ENCODE results near the gene SCG5. TPM values are rescaled to one million over a fixed set of nuclear protein-coding genes. Genes with fewer than 3 reads are reported as not detected.
"Not testable (repeated sequence)": the region's sequence is repeated elsewhere in the genome, so short reads cannot be mapped to it uniquely, and the experiment has no call there.

SCG5 gene, protein sequence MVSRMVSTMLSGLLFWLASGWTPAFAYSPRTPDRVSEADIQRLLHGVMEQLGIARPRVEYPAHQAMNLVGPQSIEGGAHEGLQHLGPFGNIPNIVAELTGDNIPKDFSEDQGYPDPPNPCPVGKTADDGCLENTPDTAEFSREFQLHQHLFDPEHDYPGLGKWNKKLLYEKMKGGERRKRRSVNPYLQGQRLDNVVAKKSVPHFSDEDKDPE
- 1 to 10 TPM in 1 of 2 donors, under 1 TPM in 1; 0.77 to 4.9 TPM for total RNA-seq
- polyA plus RNA-seq = 1 to 10 TPM in 1 of 2 donors, under 1 TPM in 1; 0.82 to 1.1 TPM
- long read RNA-seq, donor 1, partial matches to known transcripts = 0 of 4 reads
- long read RNA-seq, donor 1, other reads (novel, unspliced or antisense) = 0 of 4 reads
- long read RNA-seq, donor 2, partial matches to known transcripts = 0 of 3 reads
- long read RNA-seq, donor 2, other reads (novel, unspliced or antisense) = 0 of 3 reads
- long read RNA-seq, donor 3, partial matches to known transcripts = 0 of 1 reads
- long read RNA-seq, donor 3, other reads (novel, unspliced or antisense) = 0 of 1 reads
- long read RNA-seq, donor 4, partial matches to known transcripts = 0 of 4 reads
- long read RNA-seq, donor 4, other reads (novel, unspliced or antisense) = 0 of 4 reads
- long read RNA-seq, donor 5, partial matches to known transcripts = 0 of 6 reads
- long read RNA-seq, donor 5, other reads (novel, unspliced or antisense) = 0 of 6 reads

- H3K36me3 ChIP-seq (ENCODE audit: control insufficient read depth in 4 of 4, insufficient read depth in 4 of 4, low read length in 4 of 4) = peaks cover 0 to 7% (median under 1%) of the 10 kb centered on the region in 4 donors
- 21 to 24% methylated on average over 22 of the region's 22 CpGs for WGBS, 2 donors
- DNase-seq (peak; percentile 53 to 71 (median 58)), ATAC-seq (ENCODE audit: insufficient read depth, low FRiP score) (no peak)
- TF ChIP-seq, protein P1, sequence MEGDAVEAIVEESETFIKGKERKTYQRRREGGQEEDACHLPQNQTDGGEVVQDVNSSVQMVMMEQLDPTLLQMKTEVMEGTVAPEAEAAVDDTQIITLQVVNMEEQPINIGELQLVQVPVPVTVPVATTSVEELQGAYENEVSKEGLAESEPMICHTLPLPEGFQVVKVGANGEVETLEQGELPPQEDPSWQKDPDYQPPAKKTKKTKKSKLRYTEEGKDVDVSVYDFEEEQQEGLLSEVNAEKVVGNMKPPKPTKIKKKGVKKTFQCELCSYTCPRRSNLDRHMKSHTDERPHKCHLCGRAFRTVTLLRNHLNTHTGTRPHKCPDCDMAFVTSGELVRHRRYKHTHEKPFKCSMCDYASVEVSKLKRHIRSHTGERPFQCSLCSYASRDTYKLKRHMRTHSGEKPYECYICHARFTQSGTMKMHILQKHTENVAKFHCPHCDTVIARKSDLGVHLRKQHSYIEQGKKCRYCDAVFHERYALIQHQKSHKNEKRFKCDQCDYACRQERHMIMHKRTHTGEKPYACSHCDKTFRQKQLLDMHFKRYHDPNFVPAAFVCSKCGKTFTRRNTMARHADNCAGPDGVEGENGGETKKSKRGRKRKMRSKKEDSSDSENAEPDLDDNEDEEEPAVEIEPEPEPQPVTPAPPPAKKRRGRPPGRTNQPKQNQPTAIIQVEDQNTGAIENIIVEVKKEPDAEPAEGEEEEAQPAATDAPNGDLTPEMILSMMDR (IDR thresholded peaks at IDR 0.05; ENCODE audit: control extremely low read depth, extremely low read depth) = no peak
- no peak within 1 kb of the TSS for H3K27ac ChIP-seq (ENCODE audit: low read depth in 1 of 2, low read length in 1 of 2)
- H3K27me3 ChIP-seq (ENCODE audit: control insufficient read depth in 3 of 3, insufficient read depth in 3 of 3, low read length in 2 of 3) = no peaks in the 10 kb centered on the region
- H3K4me1 ChIP-seq (ENCODE audit: control insufficient read depth in 5 of 5, insufficient read depth in 5 of 5, low read length in 5 of 5) = peaks cover 0 to 5% (median 0%) of the 10 kb centered on the region in 5 donors
- H3K4me3 ChIP-seq = no peak within 1 kb of the TSS
- H3K9ac ChIP-seq (ENCODE audit: insufficient read depth in 1 of 2, low read length in 2 of 2) = peak within 1 kb of the TSS; percentile 50 to 71
- H3K9me3 ChIP-seq (ENCODE audit: control insufficient read depth in 4 of 4, insufficient read depth in 3 of 4, low read length in 3 of 4) = peaks cover 0 to 1% (median 0%) of the 10 kb centered on the region in 4 donors
These were observed at the start of gene SCG5 for GRCh38 chr15:32641517-32642059. Gene SCG5, plus strand, starts transcription at chr15:32641710. Its CDS starts 1,883 bp downstream, at chr15:32643593.

DNA sequence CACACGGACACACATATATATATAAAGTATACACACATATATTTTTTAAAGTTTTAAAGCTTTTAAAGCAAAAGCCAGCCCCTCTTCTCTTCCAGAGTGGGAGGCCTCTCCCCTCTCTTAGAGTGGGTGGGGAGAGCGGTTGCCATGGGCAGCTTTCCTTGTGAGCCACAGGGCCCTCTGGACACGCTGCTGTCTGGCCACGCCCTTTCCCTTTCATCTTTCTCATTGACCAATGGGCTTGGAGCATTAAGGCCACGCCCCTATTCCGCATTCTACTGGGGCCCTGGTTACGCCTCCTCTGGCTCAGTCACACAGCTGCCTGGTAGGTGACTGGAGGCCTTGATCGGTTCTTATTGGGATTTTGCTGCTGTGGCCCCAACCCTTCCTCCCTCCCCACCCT, 48.4 kb upstream of the SCG5 start, which contains the start of gene GOLGA8N:
GOLGA8N (plus strand) TSS at position 306 of the 400 bp plus-strand sequence.
- not testable (repeated sequence) for ATAC-seq (ENCODE audit: insufficient read depth, low FRiP score); H3K27ac ChIP-seq (ENCODE audit: low read depth in 1 of 2, low read length in 1 of 2); H3K36me3 ChIP-seq (ENCODE audit: control insufficient read depth in 4 of 4, insufficient read depth in 4 of 4, low read length in 4 of 4); H3K9ac ChIP-seq (ENCODE audit: insufficient read depth in 1 of 2, low read length in 2 of 2); H3K9me3 ChIP-seq (ENCODE audit: control insufficient read depth in 4 of 4, insufficient read depth in 3 of 4, low read length in 3 of 4); H3K4me1 ChIP-seq (ENCODE audit: control insufficient read depth in 5 of 5, insufficient read depth in 5 of 5, low read length in 5 of 5); H3K27me3 ChIP-seq (ENCODE audit: control insufficient read depth in 3 of 3, insufficient read depth in 3 of 3, low read length in 2 of 3); H3K4me3 ChIP-seq; DNase-seq
- 86 to 100% methylated on average over 1 to 5 of the region's 8 CpGs for WGBS, 2 donors

DNA sequence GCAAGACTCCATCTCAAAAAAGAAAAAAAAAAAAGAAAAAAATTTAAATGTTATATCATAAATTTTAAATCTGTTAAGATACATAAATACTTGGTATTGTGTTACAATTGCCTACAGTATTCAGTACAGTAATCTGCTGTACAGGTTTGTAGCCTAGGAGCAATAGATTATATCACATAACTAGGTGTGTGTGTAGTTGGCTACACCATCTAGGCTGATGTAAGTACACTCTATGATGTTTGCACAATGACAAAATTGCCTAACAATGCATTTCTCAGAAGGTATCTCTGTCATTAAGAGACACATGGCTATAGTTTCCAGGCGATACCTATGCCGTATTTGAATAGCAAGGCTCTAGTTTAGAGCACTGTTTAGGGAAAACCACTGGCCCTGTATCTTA, 32.0 kb upstream of the SCG5 start:
- WGBS, 2 donors = 77 to 79% methylated on average over 2 of the region's 2 CpGs
- H3K27ac ChIP-seq (ENCODE audit: low read depth in 1 of 2, low read length in 1 of 2) = not testable (repeated sequence)

GRCh38 chr15:32610719-32611118, 30.8 kb upstream of the SCG5 start:
- H3K9me3 ChIP-seq (ENCODE audit: control insufficient read depth in 4 of 4, insufficient read depth in 3 of 4, low read length in 3 of 4); H3K4me3 ChIP-seq; H3K27ac ChIP-seq (ENCODE audit: low read depth in 1 of 2, low read length in 1 of 2); H3K36me3 ChIP-seq (ENCODE audit: control insufficient read depth in 4 of 4, insufficient read depth in 4 of 4, low read length in 4 of 4); ATAC-seq (ENCODE audit: insufficient read depth, low FRiP score); H3K4me1 ChIP-seq (ENCODE audit: control insufficient read depth in 5 of 5, insufficient read depth in 5 of 5, low read length in 5 of 5); H3K27me3 ChIP-seq (ENCODE audit: control insufficient read depth in 3 of 3, insufficient read depth in 3 of 3, low read length in 2 of 3); H3K9ac ChIP-seq (ENCODE audit: insufficient read depth in 1 of 2, low read length in 2 of 2): not testable (repeated sequence)
- 2 to 3% methylated on average over 2 of the region's 3 CpGs for WGBS, 2 donors
- peak in 2 of 3 donors; percentile 52 to 56 for DNase-seq

More for the DNA sequence above, 32.0 kb upstream of the SCG5 start:
- H3K4me3 ChIP-seq; H3K36me3 ChIP-seq (ENCODE audit: control insufficient read depth in 4 of 4, insufficient read depth in 4 of 4, low read length in 4 of 4); ATAC-seq (ENCODE audit: insufficient read depth, low FRiP score); H3K9ac ChIP-seq (ENCODE audit: insufficient read depth in 1 of 2, low read length in 2 of 2); H3K4me1 ChIP-seq (ENCODE audit: control insufficient read depth in 5 of 5, insufficient read depth in 5 of 5, low read length in 5 of 5); H3K27me3 ChIP-seq (ENCODE audit: control insufficient read depth in 3 of 3, insufficient read depth in 3 of 3, low read length in 2 of 3); DNase-seq; H3K9me3 ChIP-seq (ENCODE audit: control insufficient read depth in 4 of 4, insufficient read depth in 3 of 4, low read length in 3 of 4): not testable (repeated sequence)

GRCh38 chr15:32614712-32615050, 26.8 kb upstream of the SCG5 start:
- not testable (repeated sequence) for DNase-seq

DNA sequence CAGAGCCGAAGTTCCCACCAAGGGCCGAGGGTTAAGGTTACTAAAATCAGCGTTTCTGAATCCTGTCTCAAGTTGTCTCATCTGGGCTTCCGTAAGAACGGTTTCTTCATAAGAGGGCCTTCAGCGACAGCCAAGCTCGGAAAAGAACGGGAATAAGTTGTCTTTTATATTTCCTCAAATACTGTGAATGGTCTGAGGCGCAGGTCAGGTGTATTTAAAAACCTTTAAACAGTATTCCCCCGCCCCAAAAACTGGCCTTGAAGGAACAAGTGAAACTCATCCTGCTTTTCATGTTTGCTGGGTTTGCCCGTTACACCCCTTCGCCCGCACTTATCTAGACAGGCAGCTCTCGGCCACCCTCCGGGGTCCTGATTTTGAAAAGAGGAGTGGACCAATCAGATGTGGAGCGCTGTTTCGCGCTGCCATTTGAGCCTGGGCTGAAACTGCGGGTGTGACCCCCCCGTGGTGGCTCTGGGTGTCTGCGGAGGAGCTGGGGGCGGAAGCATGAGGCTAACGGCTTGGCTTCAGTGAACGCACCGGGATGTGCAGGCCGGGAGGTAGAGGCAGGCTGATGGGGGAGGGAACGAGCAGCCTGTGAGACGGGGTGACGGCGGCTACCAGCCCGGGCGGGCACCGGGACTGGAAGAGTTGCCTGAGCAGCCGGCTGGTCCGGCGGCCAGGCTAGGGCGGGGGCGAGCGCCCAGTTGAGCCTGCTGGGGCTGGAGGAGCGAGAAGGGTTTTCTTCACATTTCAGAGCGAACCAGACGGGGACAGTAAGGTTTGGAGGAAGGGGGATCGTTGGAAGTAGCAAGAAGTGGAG, 26.2 kb upstream of the SCG5 start, which contains the start of gene ARHGAP11A:
ARHGAP11A (plus strand) TSS at position 454 of the 820 bp plus-strand sequence. CDS start 708 bp downstream, outside the sequence.
- peak; percentile 89 to 94 (median 91) for DNase-seq
- 0 to 1% methylated on average over 23 to 31 of the region's 43 CpGs for WGBS, 2 donors
- not testable (repeated sequence) for H3K9me3 ChIP-seq (ENCODE audit: control insufficient read depth in 4 of 4, insufficient read depth in 3 of 4, low read length in 3 of 4); H3K36me3 ChIP-seq (ENCODE audit: control insufficient read depth in 4 of 4, insufficient read depth in 4 of 4, low read length in 4 of 4); H3K4me1 ChIP-seq (ENCODE audit: control insufficient read depth in 5 of 5, insufficient read depth in 5 of 5, low read length in 5 of 5); H3K27me3 ChIP-seq (ENCODE audit: control insufficient read depth in 3 of 3, insufficient read depth in 3 of 3, low read length in 2 of 3)
- Histone ChIP-seq H3K4me3 (peak within 1 kb of the TSS; percentile 44), H3K9ac (ENCODE audit: insufficient read depth in 1 of 2, low read length in 2 of 2) (peak within 1 kb of the TSS; percentile 37 to 65), H3K27ac (ENCODE audit: low read depth in 1 of 2, low read length in 1 of 2) (peak within 1 kb of the TSS; percentile 70 to 80)
- peak; percentile 95 for ATAC-seq (ENCODE audit: insufficient read depth, low FRiP score)

More at GRCh38 chr15:32614712-32615050, 26.8 kb upstream of the SCG5 start:
- not testable (repeated sequence) for H3K27me3 ChIP-seq (ENCODE audit: control insufficient read depth in 3 of 3, insufficient read depth in 3 of 3, low read length in 2 of 3); H3K36me3 ChIP-seq (ENCODE audit: control insufficient read depth in 4 of 4, insufficient read depth in 4 of 4, low read length in 4 of 4); H3K9me3 ChIP-seq (ENCODE audit: control insufficient read depth in 4 of 4, insufficient read depth in 3 of 4, low read length in 3 of 4); H3K4me1 ChIP-seq (ENCODE audit: control insufficient read depth in 5 of 5, insufficient read depth in 5 of 5, low read length in 5 of 5); H3K4me3 ChIP-seq
- Histone ChIP-seq H3K27ac (ENCODE audit: low read depth in 1 of 2, low read length in 1 of 2) (peak overlapping the region; percentile 70 to 80), H3K9ac (ENCODE audit: insufficient read depth in 1 of 2, low read length in 2 of 2) (peak overlapping the region in 1 of 2 donors; percentile 65)
- WGBS, 2 donors = 0% methylated on average over 11 of the region's 16 CpGs
- peak; percentile 59 for ATAC-seq (ENCODE audit: insufficient read depth, low FRiP score)
